Sigmoid colon (tissue), 4 donors: Measurements from ENCODE around the gene METTL14.

Source experiments
- EP300 ChIP-seq, 4 donors: sonication (generic); formaldehyde crosslinking; IDR thresholded peaks; one replicate each; pipeline ENCODE4 v1.6.1; 2017; ENCODE audit warnings: antibody characterized with exemption in 4 of 4
- POLR2A ChIP-seq, 2 donors: fragments of 450-650 bp; IDR thresholded peaks; one replicate each; pipeline ENCODE4 v1.6.1; 2016; ENCODE audit warnings: antibody characterized with exemption in 2 of 2, mild to moderate bottlenecking in 2 of 2, moderate library complexity in 2 of 2
- POLR2AphosphoS5 ChIP-seq, 4 donors: sonication (generic); formaldehyde crosslinking; IDR thresholded peaks; one replicate each; pipeline ENCODE4 v1.6.1; 2017; ENCODE audit warnings: antibody characterized with exemption in 4 of 4
- TF ChIP-seq, protein P1 (sequence below), 4 experiments: fragments of 450-650 bp in 3 of 4; fragments of 200-600 bp in 1 of 4; IDR thresholded peaks; one replicate each; pipeline ENCODE4 v1.5.1; 2016 to 2019; ENCODE audit warnings: antibody characterized with exemption in 4 of 4, mild to moderate bottlenecking in 3 of 4, moderate library complexity in 2 of 4

DNA sequence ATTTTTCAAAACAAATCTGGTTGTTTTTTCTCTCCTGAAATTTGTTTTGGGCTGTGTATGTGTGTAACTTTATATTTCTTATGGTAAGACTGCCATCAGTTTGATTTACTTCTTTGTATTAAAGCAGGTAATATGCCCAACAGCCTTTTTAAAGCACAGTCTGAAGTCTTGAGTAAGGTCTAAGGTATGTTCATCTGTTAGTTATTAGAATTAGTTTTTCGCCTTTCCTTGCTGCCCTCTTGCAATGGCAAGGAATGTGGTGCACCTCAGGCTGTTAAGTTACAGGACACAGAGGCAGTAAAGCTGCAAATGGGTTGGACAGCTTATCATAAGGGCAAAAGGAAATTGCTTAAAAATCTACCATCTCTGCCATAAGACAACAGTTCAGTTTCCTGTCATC lies 71.8 kb downstream of the METTL14 start:
- TF ChIP-seq, protein P1, sequence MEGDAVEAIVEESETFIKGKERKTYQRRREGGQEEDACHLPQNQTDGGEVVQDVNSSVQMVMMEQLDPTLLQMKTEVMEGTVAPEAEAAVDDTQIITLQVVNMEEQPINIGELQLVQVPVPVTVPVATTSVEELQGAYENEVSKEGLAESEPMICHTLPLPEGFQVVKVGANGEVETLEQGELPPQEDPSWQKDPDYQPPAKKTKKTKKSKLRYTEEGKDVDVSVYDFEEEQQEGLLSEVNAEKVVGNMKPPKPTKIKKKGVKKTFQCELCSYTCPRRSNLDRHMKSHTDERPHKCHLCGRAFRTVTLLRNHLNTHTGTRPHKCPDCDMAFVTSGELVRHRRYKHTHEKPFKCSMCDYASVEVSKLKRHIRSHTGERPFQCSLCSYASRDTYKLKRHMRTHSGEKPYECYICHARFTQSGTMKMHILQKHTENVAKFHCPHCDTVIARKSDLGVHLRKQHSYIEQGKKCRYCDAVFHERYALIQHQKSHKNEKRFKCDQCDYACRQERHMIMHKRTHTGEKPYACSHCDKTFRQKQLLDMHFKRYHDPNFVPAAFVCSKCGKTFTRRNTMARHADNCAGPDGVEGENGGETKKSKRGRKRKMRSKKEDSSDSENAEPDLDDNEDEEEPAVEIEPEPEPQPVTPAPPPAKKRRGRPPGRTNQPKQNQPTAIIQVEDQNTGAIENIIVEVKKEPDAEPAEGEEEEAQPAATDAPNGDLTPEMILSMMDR (IDR thresholded peaks at IDR 0.05) = no peak
- TF ChIP-seq POLR2A (IDR thresholded peaks at IDR 0.05) = no peak
- no peak for TF ChIP-seq EP300 (IDR thresholded peaks at IDR 0.05)
- TF ChIP-seq POLR2AphosphoS5 (IDR thresholded peaks at IDR 0.05) = peak in 1 of 4 donors; percentile 19
